BJ (cell line): ENCODE measurements around the gene KCNC3. TPM values are rescaled to one million over a fixed set of nuclear protein-coding genes. Genes with fewer than 3 reads are reported as not detected.

Experiments
- CTCF ChIA-PET: fragments of 350-600 bp; formaldehyde crosslinking; extraction: SDS; loops from one replicate; lab custom pipeline; 2021; ENCODE audit warnings: antibody characterized with exemption, inconsistent platforms; lab: Yijun Ruan, JAX
- POLR2A ChIA-PET: fragments of 300-600 bp; sonication (Branson Sonifier 250); formaldehyde crosslinking; extraction: SDS; loops from one replicate; lab custom pipeline; 2021; ENCODE audit warnings: antibody characterized with exemption; lab: Charles Lee
- DNase-seq: peaks from one replicate; pipeline ENCODE4 v3.0.0-alpha.2; 2011; ENCODE audit warnings: low read depth
- H3K27me3 ChIP-seq: 2 replicates; pipeline ENCODE4 v1.6.0; 2011; ENCODE audit warnings: low read length; ENCODE audit not compliant: control insufficient read depth, insufficient read depth
- H3K36me3 ChIP-seq: 2 replicates; pipeline ENCODE4 v1.5.1; 2011; ENCODE audit warnings: low read length; ENCODE audit not compliant: control insufficient read depth, insufficient read depth
- H3K4me3 ChIP-seq: 2 replicates; pipeline ENCODE4 v1.5.1; 2011; ENCODE audit warnings: low read depth, mild to moderate bottlenecking, control low read depth, low read length
- CTCF ChIP-seq: IDR thresholded peaks from 2 replicates; pipeline ENCODE4 v1.5.1; 2011; ENCODE audit warnings: low read depth, mild to moderate bottlenecking, control low read depth, inconsistent platforms, low read length, moderate library complexity; ENCODE audit not compliant: insufficient read depth
- polyA plus RNA-seq: library from polyadenylated mRNA; depleted of rRNA; stranded (reverse); fragments of >200 nt; gene quantifications from 2 replicates; pipeline ENCODE4 v1.2.3, GENCODE V29; 2011

The KCNC3 gene
- polyA plus RNA-seq, 1 experiment, result 0.04 TPM

GRCh38 chr19:50327461-50328223, 1.5 kb downstream of the KCNC3 start:
- no peak for TF ChIP-seq CTCF
- DNase-seq, result no peak
- POLR2A ChIA-PET, result no interaction called here
- no peak overlapping the region for H3K4me3 ChIP-seq
- no peaks in the 10 kb centered on the region for H3K36me3 ChIP-seq
- CTCF ChIA-PET, result interaction anchor here (0.7 kb wide), 1 partner anchor 41 kb away, joined by 5 read pairs; no protein-coding TSS in a partner anchor
- peaks cover 26% of the 10 kb centered on the region for H3K27me3 ChIP-seq

- no peaks in the 10 kb centered on the region for H3K36me3 ChIP-seq
- no peak for TF ChIP-seq CTCF
- ChIA-PET POLR2A (no interaction called here), CTCF (interaction anchor here (0.7 kb wide), 2 partner anchors 22 to 581 kb away, joined by 3 to 4 read pairs; no protein-coding TSS in a partner anchor)
- no peak for DNase-seq
- peaks cover 21% of the 10 kb centered on the region for H3K27me3 ChIP-seq
- H3K4me3 ChIP-seq, result no peak overlapping the region
Measured at GRCh38 chr19:50327013-50327412, 2.2 kb downstream of the KCNC3 start.

- Histone ChIP-seq H3K27me3 (peaks cover 16% of the 10 kb centered on the region), H3K4me3 (no peak overlapping the region), H3K36me3 (no peaks in the 10 kb centered on the region)
- no peak for DNase-seq
- POLR2A ChIA-PET, result no interaction called here
- CTCF ChIA-PET, result interaction anchor here (0.7 kb wide), 2 partner anchors 21 to 582 kb away, joined by 3 to 4 read pairs; no protein-coding TSS in a partner anchor
- no peak for TF ChIP-seq CTCF
Measured at GRCh38 chr19:50326101-50326664, 3.0 kb downstream of the KCNC3 start.

GRCh38 chr19:50325310-50326100, 3.7 kb downstream of the KCNC3 start:
- POLR2A ChIA-PET, result no interaction called here
- H3K4me3 ChIP-seq, result no peak overlapping the region
- TF ChIP-seq CTCF, result no peak

GRCh38 chr19:50324331-50324730, 4.8 kb downstream of the KCNC3 start:
- POLR2A ChIA-PET, result no interaction called here
- H3K36me3 ChIP-seq, result no peaks in the 10 kb centered on the region
- H3K4me3 ChIP-seq, result no peak overlapping the region
- TF ChIP-seq CTCF, result no peak
- CTCF ChIA-PET, result interaction anchor here (0.6 kb wide), 1 partner anchor 122 kb away, joined by 3 read pairs; no protein-coding TSS in a partner anchor
- DNase-seq, result no peak
- H3K27me3 ChIP-seq, result peaks cover 6% of the 10 kb centered on the region

More at GRCh38 chr19:50325310-50326100, 3.7 kb downstream of the KCNC3 start:
- Histone ChIP-seq H3K36me3 (no peaks in the 10 kb centered on the region), H3K27me3 (peaks cover 14% of the 10 kb centered on the region)
- DNase-seq, result no peak
- CTCF ChIA-PET, result interaction anchor here (0.7 kb wide), 1 partner anchor 698 kb away, joined by 3 read pairs; no protein-coding TSS in a partner anchor
